ENCODE results near the gene SLC22A17.

Gene SLC22A17

GRCh38 chr14:23310546-23310945 lies 42.1 kb downstream of the SLC22A17 start:
- Histone ChIP-seq H3K36me3 (ENCODE audit: control insufficient read depth, low read length) (peaks cover 15% of the 10 kb centered on the region; the same call in 1 of the 2 replicates), H4K20me1 (ENCODE audit: control insufficient read depth, insufficient read depth, low read depth, low read length) (no peaks in the 10 kb centered on the region), H3K27me3 (ENCODE audit: control insufficient read depth, low read length) (no peaks in the 10 kb centered on the region), H3K4me1 (ENCODE audit: control insufficient read depth, low read length) (peaks cover 19% of the 10 kb centered on the region), H3K27ac (ENCODE audit: low read depth, low read length) (no peak overlapping the region), H3K9me3 (ENCODE audit: control insufficient read depth, insufficient read depth, low read length) (no peaks in the 10 kb centered on the region), H3K9me2 (replicated peaks; ENCODE audit: control insufficient read depth, low read length) (no peaks in the 10 kb centered on the region), H3F3A (ENCODE audit: control insufficient read depth, insufficient read depth) (peaks cover 5% of the 10 kb centered on the region; the same call in 1 of the 2 replicates), H3K4me3 (ENCODE audit: low read length) (no peak overlapping the region), H3K79me2 (ENCODE audit: control insufficient read depth, low read length) (peaks cover 20% of the 10 kb centered on the region), H3K4me2 (ENCODE audit: low read length) (no peak overlapping the region)
- TF ChIP-seq CTCF (IDR thresholded peaks at IDR 0.05; ENCODE audit: low read depth, low read length, poor library complexity, severe bottlenecking) (no peak), EZH2phosphoT487 (IDR thresholded peaks at IDR 0.05; ENCODE audit: borderline replicate concordance, low read length) (no peak)

GRCh38 chr14:23308721-23309445 lies 43.8 kb downstream of the SLC22A17 start:
- H3F3A ChIP-seq (ENCODE audit: control insufficient read depth, insufficient read depth), result peaks cover 9% of the 10 kb centered on the region
- no peak overlapping the region for H3K27ac ChIP-seq (ENCODE audit: low read depth, low read length)
- H3K9me3 ChIP-seq (ENCODE audit: control insufficient read depth, insufficient read depth, low read length), result no peaks in the 10 kb centered on the region
- no peak for TF ChIP-seq EZH2phosphoT487 (IDR thresholded peaks at IDR 0.05; ENCODE audit: borderline replicate concordance, low read length)
- peaks cover 15% of the 10 kb centered on the region; the same call in 1 of the 2 replicates for H3K36me3 ChIP-seq (ENCODE audit: control insufficient read depth, low read length)
- no peaks in the 10 kb centered on the region for H4K20me1 ChIP-seq (ENCODE audit: control insufficient read depth, insufficient read depth, low read depth, low read length)
- H3K4me1 ChIP-seq (ENCODE audit: control insufficient read depth, low read length), result peaks cover 32% of the 10 kb centered on the region
- H3K4me3 ChIP-seq (ENCODE audit: low read length), result no peak overlapping the region
- H3K4me2 ChIP-seq (ENCODE audit: low read length), result no peak overlapping the region
- H3K9me2 ChIP-seq (replicated peaks; ENCODE audit: control insufficient read depth, low read length), result no peaks in the 10 kb centered on the region
- peaks cover 20% of the 10 kb centered on the region for H3K79me2 ChIP-seq (ENCODE audit: control insufficient read depth, low read length)
- H3K27me3 ChIP-seq (ENCODE audit: control insufficient read depth, low read length), result no peaks in the 10 kb centered on the region

GRCh38 chr14:23307687-23308644 lies 44.7 kb downstream of the SLC22A17 start:
- peaks cover 41% of the 10 kb centered on the region for H3K4me1 ChIP-seq (ENCODE audit: control insufficient read depth, low read length)
- H3K4me3 ChIP-seq (ENCODE audit: low read length), result peak overlapping the region; percentile 91
- no peaks in the 10 kb centered on the region for H3K27me3 ChIP-seq (ENCODE audit: control insufficient read depth, low read length)
- TF ChIP-seq EZH2phosphoT487 (IDR thresholded peaks at IDR 0.05; ENCODE audit: borderline replicate concordance, low read length) (no peak), CTCF (IDR thresholded peaks at IDR 0.05; ENCODE audit: low read depth, low read length, poor library complexity, severe bottlenecking) (no peak)
- no peaks in the 10 kb centered on the region for H3K9me2 ChIP-seq (replicated peaks; ENCODE audit: control insufficient read depth, low read length)
- H3K79me2 ChIP-seq (ENCODE audit: control insufficient read depth, low read length), result peaks cover 20% of the 10 kb centered on the region
- no peaks in the 10 kb centered on the region for H3K9me3 ChIP-seq (ENCODE audit: control insufficient read depth, insufficient read depth, low read length)
- peaks cover 10% of the 10 kb centered on the region for H3F3A ChIP-seq (ENCODE audit: control insufficient read depth, insufficient read depth)
- H4K20me1 ChIP-seq (ENCODE audit: control insufficient read depth, insufficient read depth, low read depth, low read length), result no peaks in the 10 kb centered on the region
- no peak overlapping the region for H3K27ac ChIP-seq (ENCODE audit: low read depth, low read length)
- H3K36me3 ChIP-seq (ENCODE audit: control insufficient read depth, low read length), result peaks cover 15% of the 10 kb centered on the region; the same call in 1 of the 2 replicates
- peak overlapping the region; percentile 90 for H3K4me2 ChIP-seq (ENCODE audit: low read length)
